Measurements from ENCODE around the gene DPCD.

Gene DPCD

DNA sequence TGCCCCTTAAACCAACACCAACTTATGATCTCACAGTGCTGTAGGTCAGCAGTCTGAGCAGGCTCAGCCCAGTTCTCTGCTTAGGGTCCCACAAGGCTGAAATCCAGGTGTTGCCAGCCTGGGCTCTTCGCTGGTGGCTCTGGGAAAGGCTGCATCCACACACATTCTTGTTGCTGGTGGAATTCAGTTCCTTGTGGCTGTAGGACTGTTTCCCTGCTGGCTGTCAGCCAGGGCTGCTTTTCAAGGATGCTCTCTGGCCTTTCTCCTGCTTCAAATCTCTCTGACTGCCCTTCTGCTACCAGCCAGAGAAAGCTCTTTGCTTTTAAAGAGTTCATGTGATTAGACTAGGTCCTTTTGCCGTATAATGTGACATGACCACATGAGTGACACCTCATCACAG lies 15.3 kb upstream of the DPCD start:
- no peak for TF ChIP-seq CEBPB (IDR thresholded peaks at IDR 0.05)

DNA sequence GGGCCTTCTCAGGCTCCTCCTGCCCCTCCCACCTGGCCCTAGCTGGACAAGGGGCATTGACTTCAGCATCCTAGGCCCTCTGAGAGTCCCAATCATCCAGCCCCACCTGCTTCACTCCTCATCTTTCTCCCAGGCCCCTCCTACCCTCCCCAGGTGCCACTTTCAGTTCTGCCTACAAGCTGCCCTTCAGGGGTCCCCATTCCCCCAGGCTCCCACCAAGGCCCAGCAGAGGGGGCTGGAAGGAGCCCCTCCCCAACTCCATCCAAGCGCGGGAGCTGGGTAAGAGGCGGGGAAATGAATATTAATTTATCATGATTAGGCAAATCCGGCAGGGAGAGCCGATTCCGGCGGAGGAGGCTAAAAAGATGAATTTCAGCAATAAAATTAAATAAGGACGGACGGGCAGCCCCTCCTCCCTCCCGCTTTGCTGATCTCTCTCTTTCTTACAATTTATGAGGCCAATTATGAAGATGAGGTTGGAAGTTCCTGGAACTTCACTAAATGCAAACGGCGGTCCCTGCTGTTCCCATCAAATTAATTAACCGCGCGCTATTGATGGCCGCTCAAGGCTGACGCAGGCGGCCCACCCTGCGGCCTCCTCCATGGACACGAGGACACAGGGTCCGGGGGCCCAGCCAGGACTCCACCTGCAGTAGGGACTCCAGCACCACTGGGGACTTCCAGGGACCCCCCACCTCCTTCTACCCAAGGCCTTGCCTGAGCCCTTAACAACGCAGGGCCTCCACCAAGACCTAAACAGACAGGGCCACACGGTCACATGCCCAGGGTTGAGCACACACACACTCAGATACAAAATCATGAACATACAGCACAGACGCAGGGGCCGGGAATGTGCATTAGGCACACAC lies 14.0 kb upstream of the DPCD start:
- no peak for TF ChIP-seq FOXM1 (IDR thresholded peaks at IDR 0.05; ENCODE audit: borderline replicate concordance, low read depth)
- TF ChIP-seq MAX (IDR thresholded peaks at IDR 0.05), result no peak
- TF ChIP-seq TAF1 (IDR thresholded peaks at IDR 0.05; ENCODE audit: low read depth), result no peak
- TF ChIP-seq CREB1 (IDR thresholded peaks at IDR 0.05; ENCODE audit: low read depth), result no peak
- no peak for TF ChIP-seq REST (IDR thresholded peaks at IDR 0.05; ENCODE audit: low read depth)
- no peak for TF ChIP-seq EGR1 (IDR thresholded peaks at IDR 0.05)
- no peak for TF ChIP-seq YY1 (IDR thresholded peaks at IDR 0.05; ENCODE audit: low read depth)
- TF ChIP-seq EP300 (IDR thresholded peaks at IDR 0.05; ENCODE audit: borderline replicate concordance), result no peak
- TF ChIP-seq TEAD4 (IDR thresholded peaks at IDR 0.05), result no peak
- TF ChIP-seq ZBTB7A (IDR thresholded peaks at IDR 0.05; ENCODE audit: low read depth), result no peak
- TF ChIP-seq NFIC (IDR thresholded peaks at IDR 0.05), result no peak
- TF ChIP-seq RAD21 (IDR thresholded peaks at IDR 0.05; ENCODE audit: low read depth), result no peak
- no peak for TF ChIP-seq CEBPB (IDR thresholded peaks at IDR 0.05)
- no peak for TF ChIP-seq TCF12 (IDR thresholded peaks at IDR 0.05; ENCODE audit: low read depth)

DNA sequence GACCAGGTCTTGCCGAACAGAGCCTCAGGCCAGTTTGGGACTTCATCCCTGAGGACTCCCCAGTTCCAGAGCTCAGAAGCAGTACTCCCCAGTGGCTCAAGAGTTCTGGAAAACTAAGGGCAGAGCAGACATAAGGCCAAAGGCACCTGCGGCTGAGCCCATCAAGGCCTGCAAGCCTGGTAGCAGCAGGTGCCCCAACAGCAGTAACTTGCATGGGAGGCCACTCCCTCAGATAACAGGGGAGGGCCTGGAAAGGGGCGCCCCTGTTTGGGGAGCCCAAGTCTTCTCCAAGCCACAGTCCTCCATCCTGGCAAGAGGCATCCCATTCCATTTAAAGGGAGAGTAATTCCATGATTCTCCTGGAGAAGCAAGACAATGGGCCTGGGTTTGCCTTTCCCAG lies 13.0 kb upstream of the DPCD start:
- TF ChIP-seq YY1 (IDR thresholded peaks at IDR 0.05; ENCODE audit: low read depth) (0 out of 2 replicates have a peak, but pooled peaks have one; percentile 5), TAF1 (IDR thresholded peaks at IDR 0.05; ENCODE audit: low read depth) (no peak)

GRCh38 chr10:101575580-101576210 lies 12.4 kb upstream of the DPCD start:
- no peak for TF ChIP-seq RAD21 (IDR thresholded peaks at IDR 0.05; ENCODE audit: low read depth)
- TF ChIP-seq FOXM1 (IDR thresholded peaks at IDR 0.05; ENCODE audit: borderline replicate concordance, low read depth), result no peak
- TF ChIP-seq NFIC (IDR thresholded peaks at IDR 0.05), result no peak
- TF ChIP-seq REST (IDR thresholded peaks at IDR 0.05; ENCODE audit: low read depth), result no peak
- no peak for TF ChIP-seq TCF12 (IDR thresholded peaks at IDR 0.05; ENCODE audit: low read depth)
- no peak for TF ChIP-seq USF1 (IDR thresholded peaks at IDR 0.05)
- TF ChIP-seq EP300 (IDR thresholded peaks at IDR 0.05; ENCODE audit: borderline replicate concordance), result no peak
- no peak for TF ChIP-seq ZBTB7A (IDR thresholded peaks at IDR 0.05; ENCODE audit: low read depth)
- no peak for TF ChIP-seq TAF1 (IDR thresholded peaks at IDR 0.05; ENCODE audit: low read depth)
- TF ChIP-seq TEAD4 (IDR thresholded peaks at IDR 0.05), result no peak
- no peak for TF ChIP-seq MAX (IDR thresholded peaks at IDR 0.05)
- TF ChIP-seq CEBPB (IDR thresholded peaks at IDR 0.05), result no peak
- TF ChIP-seq CREB1 (IDR thresholded peaks at IDR 0.05; ENCODE audit: low read depth), result no peak

- no peak for TF ChIP-seq EP300 (IDR thresholded peaks at IDR 0.05; ENCODE audit: borderline replicate concordance)
- no peak for TF ChIP-seq EGR1 (IDR thresholded peaks at IDR 0.05)
- no peak for TF ChIP-seq TCF12 (IDR thresholded peaks at IDR 0.05; ENCODE audit: low read depth)
These were observed 11.8 kb upstream of the DPCD start for GRCh38 chr10:101576211-101576863.

DNA sequence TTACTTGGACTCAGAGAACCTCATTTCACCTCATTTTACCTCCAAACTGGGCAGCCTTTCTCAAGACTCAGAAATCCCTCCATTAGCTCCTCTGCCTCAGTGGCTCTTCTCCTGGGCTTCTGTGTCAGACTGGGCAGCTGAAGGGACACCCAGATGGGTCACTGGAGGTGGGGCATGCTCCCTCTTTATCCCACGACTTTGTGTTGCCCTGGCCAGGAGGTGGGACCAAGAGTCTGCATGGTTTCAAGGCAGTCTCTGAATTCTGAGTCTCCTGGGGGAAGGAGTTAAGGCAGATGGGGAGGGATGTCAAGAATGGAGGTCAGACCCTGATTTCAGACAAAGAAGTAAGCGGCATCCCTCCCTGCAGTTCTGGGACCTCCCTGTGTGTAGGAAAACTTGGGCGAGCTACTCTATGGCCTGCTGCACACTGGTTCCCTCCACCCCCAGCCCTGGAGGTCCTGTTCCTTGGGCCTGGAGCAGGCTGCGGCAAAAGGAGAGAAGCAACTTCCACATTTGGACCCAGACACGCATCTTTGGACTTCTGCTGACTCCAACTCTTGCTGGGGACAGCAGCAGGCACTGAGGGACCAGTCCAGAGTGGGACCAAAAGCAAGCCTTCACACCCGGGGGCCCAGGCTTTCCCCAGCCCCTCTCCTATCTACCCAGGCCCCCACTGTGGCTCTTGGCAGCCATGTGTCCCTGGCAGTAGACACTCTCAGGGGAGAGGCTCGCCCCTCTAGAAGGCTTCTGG lies 10.8 kb upstream of the DPCD start:
- TF ChIP-seq EP300 (IDR thresholded peaks at IDR 0.05; ENCODE audit: borderline replicate concordance), result no peak
- TF ChIP-seq FOXM1 (IDR thresholded peaks at IDR 0.05; ENCODE audit: borderline replicate concordance, low read depth), result no peak
- no peak for TF ChIP-seq EGR1 (IDR thresholded peaks at IDR 0.05)
- no peak for TF ChIP-seq TEAD4 (IDR thresholded peaks at IDR 0.05)
- TF ChIP-seq NFIC (IDR thresholded peaks at IDR 0.05), result no peak
- no peak for TF ChIP-seq CREB1 (IDR thresholded peaks at IDR 0.05; ENCODE audit: low read depth)
- no peak for TF ChIP-seq TAF1 (IDR thresholded peaks at IDR 0.05; ENCODE audit: low read depth)

Measured in Ishikawa (cell line).